Putamen (tissue), 1 donor: ENCODE results near the gene INAFM2.

ENCODE experiments used
- DNase-seq: peaks from one replicate; pipeline ENCODE4 v3.0.0-alpha.2; 2016; ENCODE audit warnings: low spot score

Gene INAFM2

GRCh38 chr15:40365016-40365415 lies 41.5 kb downstream of the INAFM2 start:
- DNase-seq: no peak

GRCh38 chr15:40365624-40366456 lies 42.3 kb downstream of the INAFM2 start:
- no peak for DNase-seq

GRCh38 chr15:40366457-40367370 lies 43.2 kb downstream of the INAFM2 start:
- DNase-seq: peak; percentile 62

GRCh38 chr15:40367371-40367685 lies 43.8 kb downstream of the INAFM2 start:
- DNase-seq: no peak

GRCh38 chr15:40367686-40368611 lies 44.5 kb downstream of the INAFM2 start:
- peak; percentile 65 for DNase-seq

- no peak for DNase-seq
Measured at GRCh38 chr15:40368719-40369473, 45.4 kb downstream of the INAFM2 start.

- no peak for DNase-seq
Measured at GRCh38 chr15:40369474-40369869, 46.0 kb downstream of the INAFM2 start.

GRCh38 chr15:40369971-40370370 lies 46.5 kb downstream of the INAFM2 start:
- DNase-seq: no peak

- DNase-seq: no peak
Measured at GRCh38 chr15:40372981-40373380, 49.5 kb downstream of the INAFM2 start.
